ENCODE measurements around the gene PAOX.

GRCh38 chr10:133334503-133335245, 44.4 kb upstream of the PAOX start:
- TF ChIP-seq CTCF (IDR thresholded peaks at IDR 0.05) = no peak
- no peak for TF ChIP-seq POLR2A (IDR thresholded peaks at IDR 0.05)

Measured in right lobe of liver (tissue), 4 donors.